Measurements from ENCODE around the gene PPDPF.

The PPDPF gene

GRCh38 chr20:63537525-63538203 is 17.1 kb downstream of the PPDPF start:
- peak; percentile 87 for DNase-seq (ENCODE audit: low read depth, low spot score)

GRCh38 chr20:63538204-63539091 is 17.9 kb downstream of the PPDPF start:
- no peak for DNase-seq (ENCODE audit: low read depth, low spot score)

- DNase-seq (ENCODE audit: low read depth, low spot score): no peak
Measured at GRCh38 chr20:63539092-63539430, 18.5 kb downstream of the PPDPF start.

GRCh38 chr20:63539441-63540370 is 19.1 kb downstream of the PPDPF start:
- DNase-seq (ENCODE audit: low read depth, low spot score): no peak

- no peak for DNase-seq (ENCODE audit: low read depth, low spot score)
Measured at GRCh38 chr20:63540417-63541186, 20.0 kb downstream of the PPDPF start.

GRCh38 chr20:63541371-63541770 is 20.8 kb downstream of the PPDPF start:
- no peak for DNase-seq (ENCODE audit: low read depth, low spot score)

GRCh38 chr20:63542031-63542559 is 21.5 kb downstream of the PPDPF start:
- no peak for DNase-seq (ENCODE audit: low read depth, low spot score)

GRCh38 chr20:63542696-63543095 is 22.1 kb downstream of the PPDPF start:
- DNase-seq (ENCODE audit: low read depth, low spot score): no peak

GRCh38 chr20:63543131-63543530 is 22.6 kb downstream of the PPDPF start:
- no peak for DNase-seq (ENCODE audit: low read depth, low spot score)

GRCh38 chr20:63543733-63544132 is 23.2 kb downstream of the PPDPF start:
- DNase-seq (ENCODE audit: low read depth, low spot score): no peak

- DNase-seq (ENCODE audit: low read depth, low spot score): no peak
Measured at GRCh38 chr20:63544241-63544957, 23.8 kb downstream of the PPDPF start.

- DNase-seq (ENCODE audit: low read depth, low spot score): no peak
Measured at GRCh38 chr20:63544958-63545516, 24.5 kb downstream of the PPDPF start.

GRCh38 chr20:63545814-63546213 is 25.2 kb downstream of the PPDPF start:
- no peak for DNase-seq (ENCODE audit: low read depth, low spot score)

- DNase-seq (ENCODE audit: low read depth, low spot score): no peak
Measured at GRCh38 chr20:63546256-63546955, 25.8 kb downstream of the PPDPF start.

GRCh38 chr20:63546956-63547724 is 26.6 kb downstream of the PPDPF start:
- DNase-seq (ENCODE audit: low read depth, low spot score): no peak

- DNase-seq (ENCODE audit: low read depth, low spot score): no peak
Measured at GRCh38 chr20:63547725-63548480, 27.3 kb downstream of the PPDPF start, which contains the start of gene SRMS. Gene SRMS (minus strand): TSS chr20:63547749. CDS start chr20:63547463, 286 bp downstream.

- no peak for DNase-seq (ENCODE audit: low read depth, low spot score)
Measured at GRCh38 chr20:63548542-63548941, 28.0 kb downstream of the PPDPF start.

- DNase-seq (ENCODE audit: low read depth, low spot score): no peak
Measured at GRCh38 chr20:63549019-63549418, 28.5 kb downstream of the PPDPF start.

All from ELF-1 (cell line).